ENCODE measurements around the gene TUBA3E.
"Not testable (repeated sequence)": the region's sequence is repeated elsewhere in the genome, so short reads cannot be mapped to it uniquely, and the experiment has no call there.

Gene TUBA3E

GRCh38 chr2:130190237-130190636, 8.0 kb downstream of the TUBA3E start:
- no peak for DNase-seq

- DNase-seq: not testable (repeated sequence)
These were observed 9.3 kb downstream of the TUBA3E start for GRCh38 chr2:130188958-130189357.

- not testable (repeated sequence) for DNase-seq
These were observed 10.1 kb downstream of the TUBA3E start for GRCh38 chr2:130187859-130188792.

- DNase-seq: no peak
These were observed 11.0 kb downstream of the TUBA3E start for GRCh38 chr2:130187268-130187667.

GRCh38 chr2:130186391-130186790, 11.8 kb downstream of the TUBA3E start:
- DNase-seq: no peak

- DNase-seq: no peak
These were observed 12.3 kb downstream of the TUBA3E start for GRCh38 chr2:130185896-130186295.

GRCh38 chr2:130185436-130185835, 12.8 kb downstream of the TUBA3E start:
- DNase-seq: no peak

- no peak for DNase-seq
These were observed 14.5 kb downstream of the TUBA3E start for GRCh38 chr2:130183512-130184373.

GRCh38 chr2:130182826-130183511, 15.3 kb downstream of the TUBA3E start:
- DNase-seq: not testable (repeated sequence)

- peak; percentile 91 for DNase-seq
These were observed 16.2 kb downstream of the TUBA3E start, which contains the start of gene MZT2B for GRCh38 chr2:130181880-130182682. MZT2B (plus strand) TSS chr2:130182262; CDS start chr2:130182283, 21 bp downstream.

GRCh38 chr2:130181325-130181879, 16.8 kb downstream of the TUBA3E start, which contains the start of gene SMPD4:
SMPD4 (minus strand) TSS chr2:130181602; CDS start chr2:130176592, 5,010 bp downstream.
- DNase-seq: peak; percentile 98

GRCh38 chr2:130180404-130181324, 17.6 kb downstream of the TUBA3E start:
- DNase-seq: not testable (repeated sequence)

GRCh38 chr2:130174866-130175265, 23.4 kb downstream of the TUBA3E start:
- not testable (repeated sequence) for DNase-seq

GRCh38 chr2:130169896-130170295, 28.3 kb downstream of the TUBA3E start:
- DNase-seq: no peak

GRCh38 chr2:130169163-130169562, 29.1 kb downstream of the TUBA3E start:
- DNase-seq: not testable (repeated sequence)

- not testable (repeated sequence) for DNase-seq
These were observed 31.6 kb downstream of the TUBA3E start for GRCh38 chr2:130166611-130167010.

- DNase-seq: no peak
These were observed 32.8 kb downstream of the TUBA3E start for GRCh38 chr2:130165293-130166016.

GRCh38 chr2:130162968-130163367, 35.3 kb downstream of the TUBA3E start:
- no peak for DNase-seq

- DNase-seq: not testable (repeated sequence)
These were observed 35.8 kb downstream of the TUBA3E start for GRCh38 chr2:130162486-130162885.
